Prostate gland (tissue), 2 donors: ENCODE data around the gene FJX1.

Source experiments
- CTCF ChIP-seq, 4 experiments: fragments of 200-600 bp in 2 of 4; fragments of 450-650 bp in 2 of 4; sonication (generic) in 2 of 4; IDR thresholded peaks; 1 replicate in 3 of 4; 2 replicates in 1 of 4; pipeline ENCODE4 v1.5.1; 2016 to 2019; ENCODE audit warnings: antibody characterized with exemption in 4 of 4, mild to moderate bottlenecking in 2 of 4, moderate library complexity in 2 of 4
- POLR2AphosphoS5 ChIP-seq: sonication (generic); formaldehyde crosslinking; IDR thresholded peaks from one replicate; pipeline ENCODE4 v1.6.1; 2017; ENCODE audit warnings: antibody characterized with exemption

- TF ChIP-seq CTCF (IDR thresholded peaks at IDR 0.05): no peak
- TF ChIP-seq POLR2AphosphoS5: no peak
These were observed 46.6 kb upstream of the FJX1 start for GRCh38 chr11:35571696-35572095.
